Activated naive CD8-positive, alpha-beta T cell treated with anti-CD3 and anti-CD28 coated beads for 36 hours (primary cell): ENCODE results near the gene PALMD. TPM values are rescaled to one million over a fixed set of nuclear protein-coding genes. Genes with fewer than 3 reads are reported as not detected.

Experiments used
- DNase-seq: peaks from one replicate; pipeline ENCODE4 v3.0.0; 2021
- H3K27ac Mint-ChIP-seq: one replicate; pipeline ENCODE4 v1.8.0; 2022; ENCODE audit warnings: mild to moderate bottlenecking, moderate library complexity, mixed read lengths
- H3K27me3 Mint-ChIP-seq: one replicate; pipeline ENCODE4 v1.8.0; 2022; ENCODE audit warnings: mild to moderate bottlenecking, mixed read lengths
- H3K36me3 Mint-ChIP-seq: one replicate; pipeline ENCODE4 v1.8.0; 2021; ENCODE audit warnings: mild to moderate bottlenecking, mixed read lengths
- H3K4me1 Mint-ChIP-seq: one replicate; pipeline ENCODE4 v1.8.0; 2021; ENCODE audit warnings: mixed read lengths
- H3K4me3 Mint-ChIP-seq: one replicate; pipeline ENCODE4 v1.8.0; 2022; ENCODE audit warnings: mild to moderate bottlenecking, moderate library complexity, mixed read lengths
- H3K9me3 Mint-ChIP-seq: one replicate; pipeline ENCODE4 v1.8.0; 2022; ENCODE audit warnings: mixed read lengths
- total RNA-seq, 2 experiments: library from RNA; stranded (reverse); gene quantifications; one replicate each; pipeline ENCODE4 v1.2.3, GENCODE V29; 2021

PALMD gene
- total RNA-seq, 2 experiments from 2014 or later, result not detected

DNA sequence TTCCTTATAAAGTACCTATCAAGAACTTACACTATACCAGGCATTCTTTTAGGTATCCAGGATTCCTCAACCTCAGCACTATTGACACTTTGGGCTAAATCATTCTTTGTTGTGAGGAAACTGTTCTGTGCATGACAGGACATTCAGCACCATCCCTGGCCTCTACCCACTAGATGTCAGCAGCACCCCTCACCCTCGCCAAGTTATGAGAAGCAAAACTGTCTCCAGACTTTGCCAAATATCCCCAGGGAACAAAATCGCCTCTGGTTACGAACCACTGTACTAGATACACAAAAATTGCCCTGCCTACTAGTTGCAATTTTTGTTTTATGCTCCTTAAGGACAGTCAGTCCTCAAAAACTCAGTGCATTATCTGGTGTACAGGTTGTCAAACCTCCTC is 35.7 kb downstream of the PALMD start:
- Mint-ChIP-seq H3K36me3 (no peaks in the 10 kb centered on the region), H3K27me3 (peaks cover 8% of the 10 kb centered on the region), H3K4me3 (no peak overlapping the region), H3K27ac (no peak overlapping the region), H3K9me3 (no peaks in the 10 kb centered on the region), H3K4me1 (no peaks in the 10 kb centered on the region)
- no peak for DNase-seq

DNA sequence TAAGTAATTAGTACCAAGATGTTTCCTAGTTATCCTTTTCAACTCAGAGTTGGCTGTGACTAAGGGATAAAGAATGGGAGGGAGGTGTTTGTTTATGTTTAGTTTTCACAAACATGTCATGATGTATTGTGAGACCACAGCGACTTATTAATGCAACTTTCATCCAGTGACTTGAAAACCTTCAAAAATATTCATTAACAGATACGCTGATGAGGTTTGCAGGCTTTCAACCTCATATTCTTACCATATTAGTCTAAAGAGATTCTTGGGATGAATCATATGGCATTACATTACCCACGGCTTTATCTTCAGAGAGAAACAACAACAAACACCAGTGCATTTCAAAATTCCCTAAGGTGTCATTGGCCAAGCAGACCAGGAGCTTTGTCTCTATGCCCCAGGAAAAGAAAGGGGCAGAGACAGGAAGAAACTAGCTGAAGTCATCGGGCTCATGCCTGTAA is 36.4 kb downstream of the PALMD start:
- Mint-ChIP-seq H3K27ac (no peak overlapping the region), H3K36me3 (no peaks in the 10 kb centered on the region), H3K27me3 (peaks cover 2% of the 10 kb centered on the region), H3K4me1 (no peaks in the 10 kb centered on the region), H3K9me3 (no peaks in the 10 kb centered on the region), H3K4me3 (no peak overlapping the region)
- DNase-seq, result no peak

DNA sequence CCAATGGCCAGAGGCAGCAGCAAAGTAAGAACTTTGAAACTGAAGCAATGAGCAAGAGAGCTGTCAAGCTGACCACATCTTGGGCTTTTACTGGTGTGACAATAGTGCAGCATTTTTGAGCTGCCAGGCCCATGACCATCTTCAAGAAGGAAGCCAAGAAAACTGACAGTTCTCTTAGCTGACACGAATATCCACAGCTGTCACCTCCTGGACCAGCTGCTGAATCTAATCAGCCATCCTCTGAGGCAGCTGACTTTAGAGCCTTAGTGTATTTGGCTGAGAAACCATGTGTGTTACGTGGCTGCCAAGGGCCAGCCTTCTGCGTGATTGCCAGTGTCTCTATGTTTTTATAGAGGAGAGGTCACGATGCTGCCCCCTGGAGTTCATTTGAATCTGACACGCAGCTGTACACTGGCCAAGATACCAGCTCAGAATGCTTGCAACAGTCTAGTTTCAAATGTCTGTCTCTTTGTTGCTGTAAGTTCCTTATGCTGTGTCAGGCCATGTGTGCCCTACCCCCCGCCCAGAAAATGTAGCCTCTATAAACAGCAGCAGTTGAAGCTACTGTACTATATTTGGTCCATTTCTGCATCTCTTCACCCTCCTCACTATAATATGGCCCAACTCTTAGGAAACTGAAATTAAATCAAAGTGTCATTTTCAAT is 39.7 kb downstream of the PALMD start:
- DNase-seq, result peak; percentile 21
- Mint-ChIP-seq H3K4me1 (no peaks in the 10 kb centered on the region), H3K27ac (no peak overlapping the region), H3K9me3 (no peaks in the 10 kb centered on the region), H3K4me3 (no peak overlapping the region), H3K36me3 (no peaks in the 10 kb centered on the region), H3K27me3 (no peaks in the 10 kb centered on the region)

DNA sequence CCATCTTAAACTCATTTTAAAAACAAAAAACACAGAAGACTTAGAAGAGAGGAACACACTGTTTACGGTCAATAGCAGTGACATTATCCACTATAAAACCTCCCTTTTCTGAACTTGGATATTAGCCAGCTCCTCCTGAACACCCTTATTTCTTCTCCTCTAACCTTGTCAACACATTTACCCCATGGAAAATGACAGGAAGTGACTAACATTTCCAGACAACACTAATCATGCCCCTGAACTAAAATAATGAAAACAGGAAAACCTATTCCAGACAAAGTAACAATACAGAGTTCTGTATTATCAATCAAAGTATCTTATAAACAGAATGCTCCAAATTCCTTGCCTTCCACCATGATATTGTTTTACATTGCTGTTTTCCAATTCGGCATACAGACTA is 45.3 kb downstream of the PALMD start:
- Mint-ChIP-seq H3K4me1 (peaks cover 3% of the 10 kb centered on the region), H3K27me3 (peaks cover 14% of the 10 kb centered on the region), H3K4me3 (no peak overlapping the region), H3K36me3 (no peaks in the 10 kb centered on the region), H3K9me3 (no peaks in the 10 kb centered on the region), H3K27ac (no peak overlapping the region)
- DNase-seq, result no peak

DNA sequence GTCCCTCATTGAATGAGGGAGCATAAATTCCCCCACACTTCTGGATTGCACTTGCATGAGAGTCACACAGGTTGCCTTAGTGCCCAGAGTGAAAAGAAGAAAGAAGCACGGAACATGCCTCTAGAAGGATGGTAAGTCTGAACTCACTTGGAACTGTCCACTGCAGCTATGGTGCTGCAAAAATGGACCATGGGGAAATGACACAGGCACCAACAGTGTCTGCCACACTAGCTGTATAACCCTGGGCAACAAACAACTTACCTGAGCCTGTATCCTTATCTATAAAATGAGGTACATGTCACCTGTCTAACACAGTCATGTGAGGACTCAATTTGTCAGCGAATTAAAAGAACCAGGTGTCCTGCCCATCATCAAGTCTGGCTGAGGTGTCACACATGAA is 50.7 kb downstream of the PALMD start:
- no peak for DNase-seq
- no peaks in the 10 kb centered on the region for H3K36me3 Mint-ChIP-seq
- H3K4me3 Mint-ChIP-seq, result no peak overlapping the region
- H3K9me3 Mint-ChIP-seq, result no peaks in the 10 kb centered on the region
- H3K27me3 Mint-ChIP-seq, result peaks cover 30% of the 10 kb centered on the region
- H3K27ac Mint-ChIP-seq, result no peak overlapping the region
- H3K4me1 Mint-ChIP-seq, result no peaks in the 10 kb centered on the region

DNA sequence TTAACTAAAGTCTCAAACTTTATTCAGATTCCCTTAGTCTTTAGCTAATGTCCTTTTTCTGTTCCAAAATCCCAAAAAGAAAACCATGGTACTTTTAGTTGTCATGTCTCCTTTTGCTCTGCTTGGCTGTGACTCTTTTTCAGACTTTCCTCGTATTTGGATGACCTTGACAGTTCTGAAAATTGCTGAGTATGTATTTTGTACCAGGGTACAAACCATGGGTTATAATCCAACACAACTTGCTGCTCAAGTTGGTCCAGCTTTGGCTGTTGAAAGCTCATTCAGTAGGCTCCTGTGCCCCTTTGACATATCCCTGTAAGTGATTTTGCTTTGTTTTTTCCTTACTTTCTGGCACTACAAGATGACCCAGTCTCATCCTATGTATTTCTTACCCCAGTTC is 51.7 kb downstream of the PALMD start:
- Mint-ChIP-seq H3K4me1 (no peaks in the 10 kb centered on the region), H3K27me3 (peaks cover 30% of the 10 kb centered on the region), H3K27ac (no peak overlapping the region), H3K4me3 (no peak overlapping the region), H3K9me3 (no peaks in the 10 kb centered on the region), H3K36me3 (no peaks in the 10 kb centered on the region)
- no peak for DNase-seq

DNA sequence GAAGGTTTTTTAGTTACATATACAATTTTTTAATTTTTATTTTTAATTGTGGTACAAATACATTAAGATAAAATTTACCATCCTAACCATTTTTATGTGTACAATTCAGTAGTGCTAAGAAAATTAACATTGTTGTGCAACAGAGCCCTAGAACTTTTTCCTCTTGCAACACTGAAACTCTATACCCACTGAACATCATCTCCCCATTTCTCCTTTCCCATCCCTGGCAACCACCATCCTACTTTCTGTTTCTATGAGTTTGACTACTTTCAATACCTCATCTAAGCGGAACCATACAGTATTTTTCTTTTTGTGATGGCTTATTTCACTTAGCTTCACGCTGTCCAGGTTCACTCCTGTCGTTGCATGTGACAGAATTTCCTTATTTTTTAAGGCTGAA is 54.1 kb downstream of the PALMD start:
- Mint-ChIP-seq H3K4me1 (no peaks in the 10 kb centered on the region), H3K4me3 (no peak overlapping the region), H3K27me3 (peaks cover 24% of the 10 kb centered on the region)

DNA sequence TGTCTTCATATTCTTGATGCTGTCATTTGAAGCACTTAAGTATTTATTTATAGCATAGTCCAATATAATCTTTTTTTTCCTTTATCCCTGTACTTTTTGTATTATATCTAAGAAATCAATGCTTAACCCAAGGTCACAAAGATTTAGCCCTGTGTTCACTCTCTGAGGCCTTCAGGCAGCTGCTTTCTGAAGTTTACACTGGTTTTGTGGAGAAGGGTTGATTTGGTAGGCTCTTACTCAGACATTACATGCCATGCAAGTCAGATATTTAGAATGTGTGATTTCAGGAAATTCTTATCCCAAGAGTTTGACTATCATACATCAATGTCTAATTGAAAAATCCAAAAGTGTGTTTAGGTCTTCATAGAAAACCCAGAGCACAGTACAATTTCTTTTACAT is 56.3 kb downstream of the PALMD start:
- no peaks in the 10 kb centered on the region for H3K9me3 Mint-ChIP-seq
- no peak for DNase-seq
- no peaks in the 10 kb centered on the region for H3K36me3 Mint-ChIP-seq
- peaks cover 23% of the 10 kb centered on the region for H3K27me3 Mint-ChIP-seq
- no peak overlapping the region for H3K4me3 Mint-ChIP-seq
- peaks cover 1% of the 10 kb centered on the region for H3K4me1 Mint-ChIP-seq
- no peak overlapping the region for H3K27ac Mint-ChIP-seq

More for the DNA sequence above, 54.1 kb downstream of the PALMD start:
- no peak overlapping the region for H3K27ac Mint-ChIP-seq
- H3K36me3 Mint-ChIP-seq, result no peaks in the 10 kb centered on the region
- DNase-seq, result no peak
- no peaks in the 10 kb centered on the region for H3K9me3 Mint-ChIP-seq

DNA sequence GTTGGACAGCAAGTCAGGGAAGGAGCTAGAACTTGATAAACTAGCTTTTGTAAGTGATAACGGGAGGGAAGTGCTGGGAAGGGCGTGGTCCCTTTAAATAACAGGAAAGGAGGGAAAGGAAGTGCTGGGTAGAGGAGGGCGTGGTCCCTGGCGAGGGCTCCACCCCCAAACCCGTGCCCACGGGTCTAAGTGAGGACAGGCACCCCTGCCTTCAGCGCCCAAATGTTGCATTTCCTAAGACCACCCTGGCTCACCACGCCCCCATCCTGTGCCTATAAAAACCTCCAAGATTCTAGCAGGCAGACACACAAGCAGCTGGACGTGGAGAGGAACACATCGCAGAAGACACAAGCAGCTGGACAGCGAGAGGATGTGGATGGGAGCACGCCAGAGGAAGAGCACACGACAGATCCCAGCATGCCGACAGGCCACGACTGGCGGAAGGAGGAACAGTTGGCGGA is 58.5 kb downstream of the PALMD start:
- Mint-ChIP-seq H3K27ac (no peak overlapping the region), H3K9me3 (no peaks in the 10 kb centered on the region), H3K27me3 (peaks cover 9% of the 10 kb centered on the region), H3K36me3 (no peaks in the 10 kb centered on the region), H3K4me3 (no peak overlapping the region), H3K4me1 (peaks cover 1% of the 10 kb centered on the region)
- DNase-seq, result no peak

DNA sequence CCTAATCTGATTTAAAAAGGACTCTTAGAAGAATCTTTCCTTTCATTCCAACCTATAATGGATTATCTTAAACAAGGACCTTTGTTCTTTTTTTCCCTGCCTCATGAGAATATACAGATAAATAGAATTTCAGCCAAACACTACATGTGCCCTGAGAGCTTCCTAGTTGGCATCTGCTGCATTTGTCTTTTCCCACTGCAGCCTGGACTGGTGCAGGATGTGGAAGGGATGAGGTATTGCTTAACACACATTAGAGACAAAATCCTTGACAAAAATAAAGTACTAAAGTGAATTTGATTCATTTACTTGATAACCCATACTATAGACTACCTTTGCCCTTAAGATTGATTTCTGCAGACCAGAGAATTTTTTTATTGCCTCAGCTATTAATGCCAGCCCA is 59.5 kb downstream of the PALMD start:
- no peak overlapping the region for H3K27ac Mint-ChIP-seq
- H3K4me3 Mint-ChIP-seq, result no peak overlapping the region
- H3K9me3 Mint-ChIP-seq, result no peaks in the 10 kb centered on the region
- peaks cover 9% of the 10 kb centered on the region for H3K27me3 Mint-ChIP-seq
- peaks cover 1% of the 10 kb centered on the region for H3K4me1 Mint-ChIP-seq
- no peaks in the 10 kb centered on the region for H3K36me3 Mint-ChIP-seq
- DNase-seq, result no peak

DNA sequence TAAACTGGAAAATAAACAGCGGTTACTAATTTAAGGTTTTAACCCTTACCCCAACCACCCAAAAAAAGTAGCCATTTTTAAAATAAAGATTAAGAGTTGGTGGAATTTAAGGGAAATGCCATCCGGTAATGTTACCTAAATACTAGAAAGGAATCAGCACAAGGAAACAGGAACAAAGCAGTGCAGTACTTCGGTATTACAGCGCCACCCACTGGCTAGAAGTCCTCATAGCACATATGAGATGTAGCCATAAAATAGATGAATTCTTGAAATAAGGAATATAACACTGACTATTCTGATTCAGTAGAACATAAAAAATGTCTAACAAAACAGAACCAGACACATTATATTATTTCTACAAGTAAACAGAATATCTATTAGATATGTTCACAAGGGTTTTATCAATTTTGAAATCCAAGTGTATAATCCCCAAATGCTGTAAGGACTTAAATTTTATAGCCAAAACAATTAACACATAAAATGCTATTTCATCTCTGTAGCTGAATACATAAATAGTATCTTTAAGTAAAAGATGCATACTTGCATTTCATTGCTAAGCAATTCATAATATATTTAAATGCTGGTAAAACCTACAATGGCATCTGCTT is 61.7 kb downstream of the PALMD start:
- H3K36me3 Mint-ChIP-seq, result no peaks in the 10 kb centered on the region
- no peaks in the 10 kb centered on the region for H3K27me3 Mint-ChIP-seq
- peak; percentile 33 for DNase-seq
- no peak overlapping the region for H3K4me3 Mint-ChIP-seq
- no peaks in the 10 kb centered on the region for H3K9me3 Mint-ChIP-seq
- peaks cover 1% of the 10 kb centered on the region for H3K4me1 Mint-ChIP-seq
- H3K27ac Mint-ChIP-seq, result no peak overlapping the region

DNA sequence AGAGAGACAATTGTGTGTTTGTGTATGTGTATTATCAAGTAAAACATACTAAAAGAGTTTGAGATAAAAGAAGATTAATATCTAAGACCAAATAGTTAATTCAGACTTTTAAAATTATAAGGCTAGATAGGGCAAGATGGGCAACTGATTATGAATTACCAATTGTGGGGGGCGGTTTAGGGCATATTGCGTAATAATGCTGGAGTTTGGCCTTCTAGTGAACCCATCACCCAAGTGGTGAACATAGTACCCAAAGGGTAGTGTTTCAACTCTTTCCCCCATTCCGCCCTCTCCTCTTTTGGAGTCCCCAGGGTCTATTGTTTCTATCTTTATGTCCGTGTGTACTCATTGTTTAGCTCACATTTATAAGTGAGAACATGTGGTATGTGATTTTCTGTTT is 65.1 kb downstream of the PALMD start:
- Mint-ChIP-seq H3K4me1 (no peaks in the 10 kb centered on the region), H3K9me3 (no peaks in the 10 kb centered on the region), H3K36me3 (no peaks in the 10 kb centered on the region), H3K4me3 (no peak overlapping the region), H3K27ac (no peak overlapping the region), H3K27me3 (no peaks in the 10 kb centered on the region)
- no peak for DNase-seq

DNA sequence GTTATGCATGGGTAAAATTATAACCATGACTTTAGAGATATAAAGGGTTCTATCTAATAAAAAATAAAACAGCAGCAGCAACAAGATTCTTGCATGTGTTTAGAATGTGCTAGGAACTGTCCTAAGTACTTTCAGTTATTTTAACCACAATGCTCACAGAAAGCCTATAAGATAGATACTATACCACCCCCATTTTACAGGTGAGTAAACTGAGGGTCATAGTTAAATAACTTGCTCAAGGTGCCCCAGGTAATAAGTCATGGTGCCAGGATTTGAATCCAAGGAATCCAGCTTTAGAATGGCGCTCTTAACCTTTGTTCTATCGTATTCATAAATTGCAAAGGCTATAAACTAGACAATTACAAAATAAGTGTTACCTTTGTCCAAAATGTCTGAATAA is 67.1 kb downstream of the PALMD start:
- no peaks in the 10 kb centered on the region for H3K36me3 Mint-ChIP-seq
- no peaks in the 10 kb centered on the region for H3K9me3 Mint-ChIP-seq
- no peaks in the 10 kb centered on the region for H3K4me1 Mint-ChIP-seq

DNA sequence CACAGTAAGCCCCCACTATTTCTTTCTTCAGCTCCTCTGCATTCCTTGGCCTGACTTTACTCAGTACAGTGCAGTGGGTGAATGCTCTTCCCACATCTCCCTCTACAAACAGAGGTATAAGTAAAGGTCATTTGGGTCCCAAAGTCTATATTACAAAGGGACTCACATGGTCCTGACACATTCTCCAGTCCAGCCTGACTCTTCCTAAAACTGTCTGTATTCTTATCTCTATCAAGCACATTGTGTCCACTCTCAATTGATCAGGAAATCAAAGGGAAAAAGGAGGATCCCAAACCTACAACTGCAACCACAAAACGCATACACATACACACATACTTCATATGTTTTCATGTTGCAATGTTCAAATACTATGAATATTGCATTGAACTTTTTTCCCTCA is 71.1 kb downstream of the PALMD start:
- H3K27me3 Mint-ChIP-seq, result no peaks in the 10 kb centered on the region
- no peaks in the 10 kb centered on the region for H3K9me3 Mint-ChIP-seq
- H3K4me3 Mint-ChIP-seq, result no peak overlapping the region
- no peak for DNase-seq
- no peak overlapping the region for H3K27ac Mint-ChIP-seq
- H3K36me3 Mint-ChIP-seq, result no peaks in the 10 kb centered on the region
- H3K4me1 Mint-ChIP-seq, result no peaks in the 10 kb centered on the region

More for the DNA sequence above, 67.1 kb downstream of the PALMD start:
- DNase-seq, result no peak
- no peak overlapping the region for H3K27ac Mint-ChIP-seq
- no peaks in the 10 kb centered on the region for H3K27me3 Mint-ChIP-seq
- H3K4me3 Mint-ChIP-seq, result no peak overlapping the region

DNA sequence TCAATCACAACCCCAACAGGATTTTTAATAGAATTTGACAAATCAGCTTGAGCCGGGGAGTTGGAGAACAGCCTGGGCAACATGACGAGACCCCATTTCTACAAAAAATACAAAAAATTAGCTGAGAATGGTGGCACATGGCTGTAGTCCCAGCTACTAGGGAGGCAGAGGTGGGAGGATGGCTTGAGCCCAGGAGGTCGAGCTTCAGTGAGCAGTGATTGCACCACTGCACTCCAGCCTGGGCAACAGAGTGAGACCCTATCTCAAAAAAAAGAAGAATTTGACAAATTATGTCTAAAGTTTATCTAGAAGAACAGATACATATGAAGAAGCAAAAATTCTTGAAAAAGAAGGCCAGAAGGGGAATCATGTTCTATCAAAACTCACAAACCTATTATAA is 77.3 kb downstream of the PALMD start:
- Mint-ChIP-seq H3K9me3 (no peaks in the 10 kb centered on the region), H3K27ac (no peak overlapping the region), H3K4me1 (no peaks in the 10 kb centered on the region), H3K27me3 (no peaks in the 10 kb centered on the region), H3K36me3 (no peaks in the 10 kb centered on the region), H3K4me3 (no peak overlapping the region)
- no peak for DNase-seq

DNA sequence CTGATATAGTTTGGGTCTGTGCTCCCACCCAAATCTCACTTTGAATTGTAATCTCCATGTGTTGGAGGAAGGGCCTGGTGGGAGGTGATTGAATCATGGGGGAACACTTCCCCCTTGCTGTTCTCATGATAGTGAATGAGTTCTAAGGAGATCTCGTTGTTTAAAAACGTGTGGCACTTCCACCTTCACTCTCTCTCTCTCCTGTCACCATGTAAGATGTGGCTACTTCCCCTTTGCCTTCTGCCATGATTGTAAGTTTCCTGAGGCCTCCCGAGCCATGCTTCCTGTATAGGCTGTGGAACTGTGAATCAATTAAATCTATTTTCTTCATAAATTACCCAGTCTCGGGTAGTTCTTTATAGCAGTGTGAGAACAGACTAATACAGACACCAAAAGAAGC is 80.1 kb downstream of the PALMD start:
- Mint-ChIP-seq H3K4me3 (no peak overlapping the region), H3K9me3 (no peaks in the 10 kb centered on the region), H3K4me1 (no peaks in the 10 kb centered on the region), H3K36me3 (no peaks in the 10 kb centered on the region), H3K27ac (no peak overlapping the region), H3K27me3 (no peaks in the 10 kb centered on the region)
- no peak for DNase-seq
